Measurements from ENCODE around the gene SRBD1. TPM values are rescaled to one million over a fixed set of nuclear protein-coding genes. Genes with fewer than 3 reads are reported as not detected.

The SRBD1 gene
- total RNA-seq, 2 donors from 2014 or later = 10.9 to 17.1 TPM

GRCh38 chr2:45460825-45461224 lies 150.2 kb downstream of the SRBD1 start:
- ATAC-seq (replicated peaks) = no peak
- Mint-ChIP-seq H3K27ac (no peak overlapping the region), H3K36me3 (ENCODE audit: low read depth) (peaks cover 16% of the 10 kb centered on the region), H3K4me3 (no peak overlapping the region), H3K4me1 (no peaks in the 10 kb centered on the region), H3K27me3 (no peaks in the 10 kb centered on the region), H3K9me3 (no peaks in the 10 kb centered on the region)

DNA sequence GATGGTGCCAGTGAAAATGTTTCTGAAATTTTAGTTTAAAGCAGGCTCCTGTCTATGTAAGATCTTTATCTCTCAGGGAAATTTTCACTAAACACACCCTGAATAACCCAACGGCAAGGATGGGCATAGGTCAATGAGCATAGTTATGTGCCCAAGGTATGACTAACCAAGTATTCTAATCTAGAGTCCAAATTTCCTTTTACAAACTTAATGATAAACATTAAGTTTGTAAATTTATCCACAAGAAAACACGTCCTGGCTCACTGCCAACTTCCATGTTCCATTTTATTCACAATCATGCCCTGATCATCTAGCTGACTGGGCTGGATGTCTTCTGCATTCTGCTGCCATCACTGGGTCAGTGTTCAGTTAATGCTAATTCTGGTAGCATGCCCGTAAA lies 151.2 kb downstream of the SRBD1 start:
- H3K27me3 Mint-ChIP-seq = no peaks in the 10 kb centered on the region
- ATAC-seq (replicated peaks) = no peak
- no peak overlapping the region for H3K4me3 Mint-ChIP-seq
- no peak overlapping the region for H3K27ac Mint-ChIP-seq
- H3K4me1 Mint-ChIP-seq = no peaks in the 10 kb centered on the region
- no peaks in the 10 kb centered on the region for H3K9me3 Mint-ChIP-seq
- peaks cover 16% of the 10 kb centered on the region for H3K36me3 Mint-ChIP-seq (ENCODE audit: low read depth)

DNA sequence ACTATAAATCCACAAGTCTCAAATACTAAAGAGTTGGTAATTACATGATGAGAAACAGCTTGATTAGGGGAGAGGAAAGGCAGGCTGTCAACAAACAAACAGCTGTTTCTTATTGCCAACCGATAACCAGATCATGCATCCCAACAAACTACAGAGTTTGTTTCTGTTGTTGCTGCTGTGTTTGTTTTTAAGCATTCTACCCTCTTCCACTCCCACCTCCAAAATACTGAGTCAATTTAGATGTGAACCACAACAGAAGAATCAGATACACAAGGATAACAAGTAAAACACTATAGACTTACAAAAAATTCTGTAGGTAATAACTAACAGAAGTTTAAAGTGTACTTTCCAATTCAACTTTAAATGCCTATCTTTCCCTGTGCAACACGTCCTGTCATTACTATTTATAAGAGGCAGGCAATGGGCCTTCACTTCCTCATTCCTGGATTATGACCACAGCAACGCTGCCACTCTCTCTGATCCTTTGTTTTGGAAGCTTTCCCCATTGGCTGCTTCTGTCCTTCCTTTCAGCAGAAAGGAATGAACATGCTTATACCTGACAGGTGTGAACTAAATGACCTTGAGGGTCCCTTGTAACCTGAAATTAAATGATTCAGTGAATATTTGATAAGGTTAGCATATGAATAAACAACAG lies 152.0 kb downstream of the SRBD1 start:
- H3K27me3 Mint-ChIP-seq = no peaks in the 10 kb centered on the region
- no peak for ATAC-seq (replicated peaks)
- H3K4me3 Mint-ChIP-seq = no peak overlapping the region
- peaks cover 16% of the 10 kb centered on the region for H3K36me3 Mint-ChIP-seq (ENCODE audit: low read depth)
- H3K4me1 Mint-ChIP-seq = no peaks in the 10 kb centered on the region
- H3K27ac Mint-ChIP-seq = no peak overlapping the region
- no peaks in the 10 kb centered on the region for H3K9me3 Mint-ChIP-seq

DNA sequence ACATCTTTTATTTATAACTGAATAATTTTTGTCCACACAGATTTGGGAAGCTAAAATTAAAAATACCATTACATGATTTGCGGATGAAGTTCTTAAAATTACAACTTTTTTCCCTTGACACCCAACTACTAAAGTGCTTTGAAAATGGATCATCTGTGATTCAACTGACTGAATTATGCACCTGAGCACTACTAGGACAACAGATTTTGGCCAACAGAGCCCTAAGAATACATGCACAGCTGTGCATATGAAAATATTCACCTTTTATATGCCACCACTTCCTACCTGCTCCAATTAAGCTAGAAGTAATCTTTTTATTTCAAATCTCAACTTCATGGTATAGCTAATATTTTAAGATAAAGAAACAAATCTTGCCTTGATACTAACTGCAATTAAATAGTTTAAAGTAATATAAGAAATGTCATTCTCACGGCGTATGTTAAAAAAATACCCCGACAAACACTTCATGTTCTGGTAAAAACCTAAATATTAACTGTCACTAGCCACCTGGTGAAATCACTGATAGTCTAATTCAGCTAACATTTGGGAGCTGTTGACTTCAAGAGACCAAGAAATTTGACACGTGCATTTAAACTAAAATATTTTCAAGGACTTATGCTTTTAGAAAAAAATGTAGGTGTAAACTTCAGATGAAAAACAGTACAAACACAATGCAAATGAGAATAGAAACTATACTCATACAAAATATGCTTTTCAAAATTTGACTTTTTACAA lies 153.7 kb downstream of the SRBD1 start:
- Mint-ChIP-seq H3K27me3 (no peaks in the 10 kb centered on the region), H3K4me1 (no peaks in the 10 kb centered on the region), H3K27ac (no peak overlapping the region), H3K36me3 (ENCODE audit: low read depth) (peaks cover 16% of the 10 kb centered on the region), H3K9me3 (no peaks in the 10 kb centered on the region), H3K4me3 (no peak overlapping the region)
- ATAC-seq (replicated peaks) = no peak

- Mint-ChIP-seq H3K27me3 (no peaks in the 10 kb centered on the region), H3K27ac (no peak overlapping the region), H3K36me3 (ENCODE audit: low read depth) (no peaks in the 10 kb centered on the region), H3K4me1 (no peaks in the 10 kb centered on the region), H3K4me3 (no peak overlapping the region), H3K9me3 (no peaks in the 10 kb centered on the region)
- ATAC-seq (replicated peaks) = no peak
Observed at GRCh38 chr2:45452866-45453265, 158.2 kb downstream of the SRBD1 start.

DNA sequence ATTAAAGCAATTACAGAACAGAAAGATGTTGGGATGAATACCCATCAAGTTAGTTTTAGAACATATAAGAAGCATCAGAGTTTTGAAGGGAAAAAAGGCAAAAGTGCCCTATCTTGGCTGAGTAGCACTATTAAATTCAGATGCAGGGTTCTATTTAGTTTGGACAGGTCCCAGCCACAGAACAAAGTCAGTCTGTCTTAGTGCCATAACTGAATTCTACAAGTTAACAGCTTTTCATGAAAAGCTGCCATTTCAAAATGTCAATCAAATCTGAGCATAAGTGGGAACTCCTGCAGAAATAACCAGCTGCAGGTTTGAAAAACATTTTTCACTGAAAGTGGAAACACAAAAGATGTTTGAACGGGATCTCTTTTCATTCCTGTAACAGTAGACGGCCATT lies 160.4 kb downstream of the SRBD1 start:
- Mint-ChIP-seq H3K9me3 (no peaks in the 10 kb centered on the region), H3K4me1 (no peaks in the 10 kb centered on the region), H3K4me3 (no peak overlapping the region), H3K27ac (no peak overlapping the region), H3K36me3 (ENCODE audit: low read depth) (no peaks in the 10 kb centered on the region), H3K27me3 (no peaks in the 10 kb centered on the region)
- ATAC-seq (replicated peaks) = no peak

DNA sequence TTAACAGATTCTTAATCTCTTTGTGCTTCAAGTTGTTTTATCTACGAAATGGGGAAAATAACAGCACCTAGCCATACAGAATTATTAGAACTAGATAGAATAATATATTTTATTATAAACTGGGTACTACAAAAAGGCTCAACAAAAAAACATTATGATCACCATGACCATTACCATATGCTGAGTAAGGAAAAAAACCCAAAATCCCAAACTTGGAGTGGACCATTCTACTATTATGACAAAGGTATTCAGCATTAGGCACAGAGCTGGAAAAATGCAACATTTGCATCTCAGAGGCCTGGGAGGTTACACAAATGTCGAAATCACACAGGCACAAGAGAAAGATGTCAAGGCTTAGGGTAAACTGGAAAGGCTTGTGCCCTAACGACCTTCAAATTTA lies 162.8 kb downstream of the SRBD1 start:
- H3K27me3 Mint-ChIP-seq = no peaks in the 10 kb centered on the region
- no peaks in the 10 kb centered on the region for H3K36me3 Mint-ChIP-seq (ENCODE audit: low read depth)
- H3K9me3 Mint-ChIP-seq = no peaks in the 10 kb centered on the region
- ATAC-seq (replicated peaks) = no peak
- H3K4me1 Mint-ChIP-seq = peaks cover 4% of the 10 kb centered on the region
- H3K4me3 Mint-ChIP-seq = no peak overlapping the region
- no peak overlapping the region for H3K27ac Mint-ChIP-seq

GRCh38 chr2:45446016-45446415 lies 165.1 kb downstream of the SRBD1 start:
- no peaks in the 10 kb centered on the region for H3K36me3 Mint-ChIP-seq (ENCODE audit: low read depth)
- no peaks in the 10 kb centered on the region for H3K27me3 Mint-ChIP-seq
- peaks cover 4% of the 10 kb centered on the region for H3K4me1 Mint-ChIP-seq
- H3K9me3 Mint-ChIP-seq = no peaks in the 10 kb centered on the region
- H3K4me3 Mint-ChIP-seq = no peak overlapping the region
- no peak overlapping the region for H3K27ac Mint-ChIP-seq
- no peak for ATAC-seq (replicated peaks)

DNA sequence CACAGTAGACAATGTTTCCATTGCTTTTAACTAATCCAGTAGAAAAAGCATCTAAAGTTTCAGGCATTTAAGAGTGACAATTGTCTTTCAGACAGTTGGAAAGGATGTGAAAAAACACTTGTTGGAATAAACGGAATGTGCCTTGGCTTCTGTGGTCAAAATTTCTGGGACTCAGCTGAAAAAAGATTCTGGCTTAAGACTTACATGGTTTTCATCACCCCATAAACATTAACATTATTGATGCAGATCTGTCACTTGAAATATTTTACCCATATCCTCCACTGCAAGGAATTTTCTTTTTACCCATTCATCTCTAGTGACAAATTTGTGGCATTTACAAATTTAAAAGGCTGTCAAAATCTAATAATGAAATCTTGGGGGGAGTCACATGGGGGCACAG lies 166.0 kb downstream of the SRBD1 start:
- ATAC-seq (replicated peaks) = no peak
- Mint-ChIP-seq H3K27ac (no peak overlapping the region), H3K27me3 (no peaks in the 10 kb centered on the region), H3K4me3 (no peak overlapping the region), H3K9me3 (no peaks in the 10 kb centered on the region), H3K36me3 (ENCODE audit: low read depth) (no peaks in the 10 kb centered on the region), H3K4me1 (peaks cover 4% of the 10 kb centered on the region)

GRCh38 chr2:45443012-45443411 lies 168.1 kb downstream of the SRBD1 start:
- Mint-ChIP-seq H3K4me1 (peaks cover 4% of the 10 kb centered on the region), H3K36me3 (ENCODE audit: low read depth) (peaks cover 7% of the 10 kb centered on the region), H3K4me3 (no peak overlapping the region), H3K9me3 (peaks cover 5% of the 10 kb centered on the region), H3K27ac (no peak overlapping the region), H3K27me3 (no peaks in the 10 kb centered on the region)
- ATAC-seq (replicated peaks) = no peak

DNA sequence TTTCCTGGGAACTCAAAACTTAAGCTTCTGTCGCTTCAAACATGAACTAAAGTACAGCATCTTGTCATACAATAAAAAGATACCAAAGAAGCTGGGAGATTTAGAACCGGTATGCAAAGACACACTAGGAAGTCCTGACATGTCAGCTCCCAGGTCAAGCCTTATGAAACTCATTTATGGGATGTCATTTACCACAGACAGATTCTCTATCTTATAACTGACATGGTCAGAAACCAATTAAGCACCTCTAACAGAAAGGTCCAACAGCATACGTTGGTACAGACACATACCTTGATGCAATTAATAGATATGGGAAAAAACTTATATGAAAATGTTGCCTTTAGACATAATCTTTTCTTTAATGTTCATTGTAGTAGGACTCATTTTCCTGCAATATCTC lies 169.0 kb downstream of the SRBD1 start:
- H3K9me3 Mint-ChIP-seq = peaks cover 5% of the 10 kb centered on the region
- H3K27me3 Mint-ChIP-seq = no peaks in the 10 kb centered on the region
- peaks cover 17% of the 10 kb centered on the region for H3K36me3 Mint-ChIP-seq (ENCODE audit: low read depth)
- no peak overlapping the region for H3K4me3 Mint-ChIP-seq
- ATAC-seq (replicated peaks) = no peak
- H3K27ac Mint-ChIP-seq = no peak overlapping the region
- H3K4me1 Mint-ChIP-seq = peaks cover 4% of the 10 kb centered on the region

DNA sequence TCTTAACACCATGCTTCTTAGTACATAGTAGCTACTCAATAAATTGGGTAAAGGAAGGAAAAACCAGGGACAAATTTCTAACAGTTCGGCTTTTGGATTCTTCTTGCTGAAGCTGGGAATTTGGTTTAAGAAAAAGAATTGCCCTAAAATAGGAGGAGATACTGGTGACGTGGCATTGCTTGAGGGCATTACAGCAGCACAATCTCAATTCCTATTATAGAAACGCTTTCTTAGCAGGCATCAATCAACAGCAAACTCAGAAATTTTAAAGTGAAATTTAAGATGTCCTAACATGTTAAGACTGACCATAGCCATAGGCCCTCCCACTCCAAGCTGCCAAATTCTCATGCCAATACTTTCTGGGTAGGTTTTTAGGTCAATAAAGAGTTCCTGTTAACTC lies 169.5 kb downstream of the SRBD1 start:
- no peak for ATAC-seq (replicated peaks)
- H3K36me3 Mint-ChIP-seq (ENCODE audit: low read depth) = peaks cover 19% of the 10 kb centered on the region
- H3K4me3 Mint-ChIP-seq = no peak overlapping the region
- H3K27me3 Mint-ChIP-seq = no peaks in the 10 kb centered on the region
- H3K4me1 Mint-ChIP-seq = peaks cover 5% of the 10 kb centered on the region
- no peak overlapping the region for H3K27ac Mint-ChIP-seq
- peaks cover 5% of the 10 kb centered on the region for H3K9me3 Mint-ChIP-seq

DNA sequence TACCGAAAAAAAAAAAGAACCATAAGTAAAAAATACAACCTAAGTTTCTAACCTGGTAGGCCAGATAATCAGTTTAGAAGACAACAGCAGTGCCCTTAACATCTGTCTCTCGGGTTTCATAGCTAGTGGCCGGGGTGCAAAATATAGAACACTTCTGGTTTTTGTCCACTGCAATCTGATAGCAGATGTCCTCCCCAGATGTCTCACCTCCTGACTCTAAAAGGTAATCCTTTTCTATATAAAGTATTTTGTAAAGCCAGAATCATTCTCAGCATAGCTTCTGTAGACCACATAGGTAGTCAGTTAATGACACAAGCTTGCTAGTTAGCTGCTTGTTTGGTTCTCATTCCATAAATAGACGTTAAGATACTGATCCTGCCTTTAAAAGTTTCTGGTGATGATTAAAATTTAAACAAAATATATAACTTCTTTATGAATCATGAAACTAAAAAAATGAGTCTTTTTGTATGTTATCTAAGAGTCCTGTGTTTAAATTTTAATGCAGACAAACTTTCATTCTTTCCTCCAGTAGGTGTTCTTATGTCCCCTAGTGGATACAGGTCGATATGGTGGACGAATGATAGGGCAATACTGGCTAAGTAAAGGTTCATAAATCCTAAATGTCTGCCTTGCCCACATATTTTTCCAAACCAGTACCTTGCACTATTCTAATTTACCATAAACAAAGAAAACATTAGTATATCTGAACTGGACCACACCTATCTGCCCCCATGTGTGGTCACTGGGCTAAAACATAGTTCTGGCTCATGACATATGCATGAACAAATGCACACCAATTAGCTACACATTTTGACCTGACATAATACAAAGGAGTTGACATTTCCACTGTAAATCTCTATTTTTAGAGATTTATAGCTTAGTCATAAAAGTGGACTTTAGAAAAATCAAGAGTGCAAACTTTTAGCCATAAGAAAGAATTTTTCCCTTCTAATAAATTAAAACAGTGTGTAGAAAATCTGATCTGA lies 171.0 kb downstream of the SRBD1 start:
- H3K4me1 Mint-ChIP-seq = peaks cover 10% of the 10 kb centered on the region
- no peak for ATAC-seq (replicated peaks)
- H3K27me3 Mint-ChIP-seq = no peaks in the 10 kb centered on the region
- H3K36me3 Mint-ChIP-seq (ENCODE audit: low read depth) = peaks cover 19% of the 10 kb centered on the region
- no peak overlapping the region for H3K4me3 Mint-ChIP-seq
- H3K9me3 Mint-ChIP-seq = peaks cover 5% of the 10 kb centered on the region
- no peak overlapping the region for H3K27ac Mint-ChIP-seq

DNA sequence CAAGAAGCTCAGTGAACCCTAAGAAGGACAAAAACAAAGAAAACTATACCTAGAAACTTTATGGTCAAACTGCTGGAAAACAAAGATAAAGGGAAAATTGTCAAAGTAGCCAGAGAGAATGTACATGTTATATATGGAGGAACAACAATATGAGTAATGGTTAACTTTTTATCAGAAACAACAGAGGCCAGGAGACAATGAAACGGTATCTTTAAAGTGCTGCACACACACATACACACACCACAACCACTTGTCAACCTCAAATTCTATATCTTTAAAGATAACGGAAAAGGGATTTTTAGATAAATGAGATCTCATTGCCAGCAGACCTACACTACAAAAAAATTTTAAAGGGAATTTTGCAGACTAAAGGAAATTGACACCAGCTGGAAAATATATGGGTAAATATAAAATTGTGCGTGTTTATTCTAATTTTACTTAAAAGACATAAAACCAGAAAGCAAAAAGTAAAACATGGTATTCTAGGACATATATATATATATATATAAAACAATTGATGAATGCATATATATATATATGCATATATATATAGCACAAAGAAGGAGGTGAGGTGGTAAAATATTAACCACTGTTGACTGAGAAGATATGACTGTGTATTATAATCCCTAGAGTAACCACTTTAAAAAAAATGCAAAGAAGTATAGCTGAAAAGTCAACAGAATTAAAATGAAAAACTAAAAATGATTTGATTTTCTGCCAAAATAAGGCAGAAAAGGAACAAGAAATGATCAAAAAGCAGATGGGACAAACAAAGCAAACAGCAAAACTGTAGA lies 172.0 kb downstream of the SRBD1 start:
- no peak for ATAC-seq (replicated peaks)
- Mint-ChIP-seq H3K27ac (no peak overlapping the region), H3K4me1 (peaks cover 10% of the 10 kb centered on the region), H3K36me3 (ENCODE audit: low read depth) (peaks cover 19% of the 10 kb centered on the region), H3K27me3 (no peaks in the 10 kb centered on the region), H3K4me3 (no peak overlapping the region), H3K9me3 (peaks cover 5% of the 10 kb centered on the region)
